ENCODE results near the gene HERC3.

HERC3 gene

DNA sequence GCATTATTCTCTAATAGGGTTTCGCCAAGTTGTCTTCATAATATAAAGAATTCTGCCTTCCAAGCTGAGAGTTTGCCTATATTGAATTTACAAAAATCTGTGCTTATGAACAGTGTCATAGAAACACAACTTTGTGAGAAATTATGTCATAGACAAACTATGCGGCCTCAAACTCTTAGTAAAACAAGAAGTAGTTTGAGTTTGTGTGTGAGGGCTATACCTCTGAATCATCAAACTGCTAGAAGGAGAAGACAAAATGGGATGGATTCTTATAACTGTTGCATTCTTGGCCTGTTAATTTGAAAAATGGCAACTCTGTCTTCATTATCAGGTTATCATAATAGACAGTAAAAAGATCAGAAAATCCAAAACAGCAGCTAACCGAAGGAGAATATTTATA lies 151.4 kb downstream of the HERC3 start:
- FAIRE-seq = no peak
- no peak for DNase-seq (ENCODE audit: insufficient read length, low spot score)

DNA sequence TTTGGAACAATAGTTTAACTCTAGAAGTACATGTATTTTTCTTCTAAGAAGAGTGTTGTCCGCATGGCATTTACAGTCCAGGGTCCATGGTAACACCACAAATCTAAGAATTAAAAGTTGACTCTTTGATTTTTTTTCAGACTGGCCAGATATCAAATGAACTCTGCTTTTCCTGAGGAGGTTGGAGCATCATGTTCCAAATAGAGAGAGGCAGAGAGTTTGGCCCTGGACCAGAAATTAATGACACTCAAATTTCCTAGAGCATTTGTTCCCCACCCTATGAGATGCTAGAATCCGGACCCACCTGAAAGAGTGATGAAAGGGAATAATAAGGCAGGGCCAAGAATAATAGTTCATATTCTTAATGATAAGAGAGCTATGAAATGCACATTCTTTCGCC lies 152.3 kb downstream of the HERC3 start:
- no peak for FAIRE-seq
- no peak for DNase-seq (ENCODE audit: insufficient read length, low spot score)

DNA sequence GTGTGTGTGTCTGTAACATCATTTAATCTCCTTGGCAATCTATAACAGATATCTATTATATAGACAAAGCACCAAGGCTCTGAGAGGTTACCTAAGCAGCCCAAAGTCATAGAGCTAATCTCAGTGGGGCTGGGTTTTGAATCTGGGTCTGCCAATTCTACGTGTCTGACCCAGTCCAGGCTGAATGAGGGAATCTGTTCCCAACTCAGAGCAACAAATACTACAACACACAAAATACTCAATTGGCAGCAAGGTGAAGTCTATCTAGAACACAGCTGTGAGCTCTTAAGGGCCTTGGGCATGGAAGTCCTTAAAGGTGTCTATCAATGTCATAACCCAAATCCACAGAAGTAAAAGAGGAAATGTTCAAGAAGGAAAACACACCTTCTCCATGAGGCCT lies 152.9 kb downstream of the HERC3 start:
- DNase-seq (ENCODE audit: insufficient read length, low spot score) (no peak), FAIRE-seq (no peak)

DNA sequence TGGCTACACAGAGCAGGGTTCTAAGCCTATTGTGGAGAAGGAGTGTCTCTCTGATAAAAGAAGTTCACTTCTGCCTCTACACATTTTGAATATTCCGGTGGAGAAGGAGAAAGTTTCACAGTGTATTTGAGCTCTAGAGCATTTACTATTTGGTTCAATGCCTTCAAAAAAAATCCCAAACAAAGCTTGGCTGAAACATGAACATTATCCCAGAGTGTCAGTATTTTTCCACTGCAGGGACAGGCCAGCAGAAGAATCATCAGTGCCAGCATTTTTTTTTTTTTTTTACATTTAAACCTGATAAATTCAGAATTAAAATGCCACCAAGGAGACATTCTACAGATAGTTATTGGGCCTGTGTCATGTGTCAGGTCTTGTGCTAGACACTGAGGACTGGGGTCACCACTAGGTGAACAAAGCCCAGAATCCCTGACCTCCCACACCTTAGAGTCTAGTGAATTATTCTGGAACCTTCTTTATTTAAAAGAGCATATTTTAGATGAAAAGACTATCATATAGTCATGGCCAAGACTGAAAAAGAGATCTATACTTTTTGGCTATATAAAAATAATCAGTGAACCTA lies 153.4 kb downstream of the HERC3 start:
- DNase-seq (ENCODE audit: insufficient read length, low spot score) (no peak), FAIRE-seq (no peak)

DNA sequence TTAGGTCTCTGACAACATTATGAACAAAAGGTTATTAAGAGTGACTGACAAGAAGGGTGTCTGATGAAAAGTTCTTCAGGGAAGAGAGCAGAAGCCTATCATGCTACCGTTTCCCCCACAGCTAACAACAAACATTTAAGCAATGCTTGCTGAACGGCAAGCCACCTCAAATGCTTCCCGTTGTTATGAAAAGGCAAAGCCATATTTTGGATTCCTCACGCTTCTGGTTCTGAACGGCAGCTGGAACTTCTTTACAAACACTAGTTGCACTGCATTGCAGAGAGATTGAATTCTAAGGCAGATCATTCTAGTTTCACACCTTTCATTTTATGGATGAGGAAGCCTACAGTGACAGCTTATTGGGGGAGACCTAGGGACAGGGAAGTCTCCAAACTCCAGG lies 153.9 kb downstream of the HERC3 start:
- FAIRE-seq (no peak), DNase-seq (ENCODE audit: insufficient read length, low spot score) (no peak)

DNA sequence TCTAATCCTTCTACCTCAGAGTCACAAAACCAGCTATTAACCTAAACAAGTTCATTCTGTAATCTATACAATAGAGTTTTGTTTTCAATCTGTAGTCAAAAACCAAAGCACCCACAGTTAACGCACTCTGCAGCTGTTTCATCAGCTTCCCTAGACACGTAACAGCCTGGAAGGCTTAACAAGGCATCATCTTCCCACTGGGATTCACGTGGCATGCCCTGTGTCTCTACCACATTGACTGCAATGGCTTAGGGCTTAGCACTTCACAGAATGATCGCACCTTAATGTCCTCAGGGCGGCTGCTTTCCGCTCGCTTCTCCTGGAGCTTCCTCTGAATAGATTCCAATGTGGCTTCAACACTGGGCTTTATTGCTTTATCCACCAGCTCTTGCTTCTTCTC lies 155.1 kb downstream of the HERC3 start:
- DNase-seq (ENCODE audit: insufficient read length, low spot score) (no peak), FAIRE-seq (no peak)

DNA sequence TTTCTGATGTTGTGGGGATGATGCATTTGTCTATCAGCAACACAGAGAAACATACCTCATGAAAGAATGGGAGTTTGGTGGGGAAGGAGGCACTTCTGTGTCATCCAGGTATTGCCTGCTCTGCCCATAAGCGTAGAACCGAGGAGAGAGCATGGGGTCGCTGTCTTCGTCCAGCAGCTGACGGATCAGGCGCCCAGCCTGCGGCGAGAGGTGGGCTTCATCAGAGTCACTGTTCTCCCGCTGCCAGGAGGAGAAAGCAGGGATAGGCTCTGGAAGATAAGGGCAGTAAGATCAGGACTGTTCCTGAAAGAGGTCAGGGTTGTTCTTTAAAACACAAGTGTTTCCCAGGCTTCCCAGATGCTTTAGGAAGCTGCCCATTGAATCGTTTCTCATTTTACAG lies 158.1 kb downstream of the HERC3 start:
- DNase-seq (ENCODE audit: insufficient read length, low spot score) = no peak
- FAIRE-seq = no peak

DNA sequence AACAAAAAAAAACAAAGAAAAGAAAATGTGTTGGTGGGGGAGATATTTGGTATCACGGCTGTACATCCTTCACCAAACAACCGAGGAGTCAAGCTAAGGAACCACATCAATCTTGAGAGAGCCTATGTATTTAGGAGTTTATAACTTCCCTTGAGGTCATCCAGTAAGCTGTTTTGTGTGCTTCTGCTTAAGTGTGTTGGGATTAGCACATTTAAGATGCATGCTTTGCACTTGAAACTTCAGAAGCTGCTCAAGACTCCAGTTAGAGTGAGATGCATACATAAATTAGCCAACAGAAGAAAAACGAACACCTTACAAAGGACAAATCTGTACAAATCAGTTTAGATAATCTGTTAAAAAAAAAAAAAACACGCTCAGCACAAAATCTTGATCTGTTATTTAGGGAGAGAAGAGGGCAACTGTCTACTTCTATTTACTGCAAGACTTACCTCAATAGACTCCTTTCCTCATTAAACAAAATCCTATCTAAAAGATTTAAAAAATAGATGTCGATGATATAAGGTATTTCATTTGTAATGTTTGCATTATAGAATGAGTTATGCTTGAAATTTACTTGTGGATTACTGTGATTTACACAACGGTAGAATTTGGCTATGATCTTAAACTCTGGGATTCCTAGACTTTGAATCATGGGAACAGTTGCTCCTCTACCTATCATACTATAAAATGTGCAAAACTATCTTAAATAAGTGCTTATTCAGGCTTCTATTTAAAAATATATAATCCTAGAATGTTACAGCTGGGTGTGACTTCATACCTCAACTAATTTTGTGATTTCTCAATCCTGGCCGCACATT lies 159.2 kb downstream of the HERC3 start:
- FAIRE-seq (no peak), DNase-seq (ENCODE audit: insufficient read length, low spot score) (no peak)

DNA sequence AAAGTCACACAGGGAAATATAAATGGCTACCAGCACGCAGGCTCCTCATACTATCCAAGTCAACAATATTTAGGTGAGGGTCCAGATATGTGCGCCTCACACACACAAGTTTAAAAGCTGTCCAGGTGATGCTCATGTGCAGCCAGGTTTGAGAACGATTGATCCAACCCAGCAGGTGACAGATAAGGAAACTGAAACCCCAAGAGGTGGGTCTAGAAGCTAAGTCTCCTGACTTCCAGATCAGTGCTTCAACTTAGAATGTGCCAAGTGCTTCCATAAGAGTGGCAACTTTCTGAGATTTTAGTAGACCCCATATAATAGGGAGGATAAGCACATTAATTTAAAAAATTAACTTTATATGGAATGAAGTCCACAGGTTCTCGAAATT lies 159.8 kb downstream of the HERC3 start:
- DNase-seq (ENCODE audit: insufficient read length, low spot score) (no peak), FAIRE-seq (no peak)

DNA sequence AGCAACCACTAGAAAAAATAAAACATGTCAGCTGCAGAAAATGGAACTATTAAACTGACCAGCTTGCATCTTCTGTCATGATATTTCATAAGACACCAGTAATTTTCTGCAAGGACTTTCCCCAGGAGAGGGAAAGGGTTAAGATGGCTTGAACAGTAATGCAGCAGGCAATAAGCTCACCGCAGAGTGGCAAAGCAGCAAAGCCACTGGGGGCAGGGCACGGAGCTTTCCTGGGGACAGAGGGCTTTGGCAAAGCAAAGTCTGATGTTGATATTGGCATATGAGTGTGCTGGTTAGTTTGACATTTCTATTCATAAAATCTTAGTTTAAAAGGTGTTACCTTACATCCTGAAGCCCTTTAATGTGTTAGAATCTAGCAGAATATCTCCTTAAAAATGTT lies 160.5 kb downstream of the HERC3 start:
- FAIRE-seq = no peak
- no peak for DNase-seq (ENCODE audit: insufficient read length, low spot score)

DNA sequence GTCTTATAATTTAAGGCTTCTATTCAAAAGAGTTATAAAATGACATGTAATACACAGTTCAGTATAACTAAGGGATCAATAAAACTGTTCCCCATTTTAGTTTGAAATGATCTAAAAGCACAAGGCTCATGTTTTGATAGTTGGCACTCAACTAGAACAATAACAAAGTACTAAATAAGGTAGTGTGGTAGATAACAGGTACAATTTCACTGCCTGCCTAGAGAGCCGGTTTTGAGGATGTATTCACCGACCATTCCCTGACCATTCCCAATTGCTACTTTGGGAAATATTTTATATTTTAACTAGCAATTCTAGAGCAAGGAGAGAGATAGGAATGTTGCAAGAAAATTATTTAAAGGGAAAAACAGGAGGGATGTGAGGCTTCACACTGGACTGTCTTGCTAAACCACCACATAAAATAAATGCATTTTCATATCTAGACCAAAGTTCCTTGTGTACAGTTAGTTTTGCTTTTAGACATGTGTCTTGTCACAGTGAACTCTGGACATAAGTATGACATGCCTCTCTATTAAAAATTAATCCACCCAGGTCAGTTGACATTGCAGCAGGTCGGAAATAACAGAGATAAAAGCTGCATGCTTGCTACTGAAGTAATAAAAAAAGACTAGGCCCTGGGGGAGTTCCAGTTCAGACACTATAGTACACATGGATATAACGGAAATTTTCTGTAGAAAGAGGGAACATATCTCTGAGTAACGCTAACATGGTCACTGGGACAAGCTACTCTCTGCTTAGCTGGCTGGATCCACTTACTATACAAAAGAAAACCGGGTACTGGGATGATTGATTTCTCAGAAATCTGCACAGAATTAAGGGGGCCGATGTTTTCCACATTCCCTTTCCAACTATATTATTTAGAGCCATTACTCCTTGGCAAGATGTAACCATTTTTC lies 161.6 kb downstream of the HERC3 start:
- FAIRE-seq = no peak

DNA sequence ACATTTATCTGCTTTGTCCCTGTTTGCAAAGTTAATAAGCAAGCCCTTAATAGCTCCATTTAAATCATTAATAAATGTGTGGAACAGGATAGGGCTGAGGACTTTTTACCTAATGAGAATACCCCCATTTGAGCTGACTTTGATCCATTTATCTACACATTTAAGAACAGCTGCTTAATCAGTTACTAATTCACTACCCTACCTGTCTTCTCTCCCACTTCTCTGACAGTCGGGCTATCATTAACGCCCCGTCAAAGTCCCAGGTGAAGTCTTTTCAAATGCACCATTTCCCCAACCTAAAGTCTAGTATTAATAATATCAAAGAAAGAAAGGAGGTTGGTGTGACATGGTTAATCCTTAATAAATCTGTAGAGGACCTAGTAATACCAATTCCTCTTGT lies 162.5 kb downstream of the HERC3 start:
- FAIRE-seq (no peak), DNase-seq (ENCODE audit: insufficient read length, low spot score) (no peak)

More for the DNA sequence above, 161.6 kb downstream of the HERC3 start:
- no peak for DNase-seq (ENCODE audit: insufficient read length, low spot score)

DNA sequence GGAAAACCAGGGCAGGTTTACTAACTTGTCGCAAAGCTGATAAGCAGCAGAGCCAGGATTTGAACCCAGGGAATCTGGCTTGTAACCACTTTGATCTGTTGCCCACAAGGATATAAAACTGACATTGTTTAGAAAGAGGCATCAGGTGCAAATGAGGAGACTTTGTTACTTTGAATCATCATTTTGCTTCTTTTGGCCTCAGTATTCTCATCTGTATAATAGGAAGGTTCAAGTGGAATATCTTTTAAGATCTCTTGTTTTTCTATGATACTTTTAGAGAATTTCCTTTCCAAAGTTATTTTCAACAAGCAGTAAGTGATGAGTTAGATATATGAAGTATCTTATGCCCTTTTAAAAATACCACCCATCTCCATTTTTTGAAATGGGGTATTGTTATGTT lies 163.2 kb downstream of the HERC3 start:
- DNase-seq (ENCODE audit: insufficient read length, low spot score) = no peak
- FAIRE-seq = peak; percentile 49

DNA sequence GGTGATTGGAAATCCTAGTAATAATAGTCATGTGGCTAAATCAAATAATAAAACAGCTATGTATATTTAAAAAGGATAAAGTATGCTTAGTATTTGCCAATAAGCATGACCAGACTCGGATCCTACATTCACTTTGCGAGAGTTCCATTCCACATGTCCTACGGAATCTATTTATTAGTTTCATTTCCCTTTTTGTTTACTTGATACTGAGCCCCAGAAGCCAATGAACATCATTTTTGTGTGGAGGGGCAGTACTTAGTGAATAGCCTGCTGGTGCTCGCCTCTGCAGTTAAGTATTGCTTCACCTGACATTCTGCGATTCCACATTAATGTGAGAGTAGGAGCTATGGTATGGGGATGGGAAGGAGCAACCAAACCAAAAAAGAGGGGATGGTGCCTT lies 163.9 kb downstream of the HERC3 start:
- DNase-seq (ENCODE audit: insufficient read length, low spot score) (no peak), FAIRE-seq (no peak)

DNA sequence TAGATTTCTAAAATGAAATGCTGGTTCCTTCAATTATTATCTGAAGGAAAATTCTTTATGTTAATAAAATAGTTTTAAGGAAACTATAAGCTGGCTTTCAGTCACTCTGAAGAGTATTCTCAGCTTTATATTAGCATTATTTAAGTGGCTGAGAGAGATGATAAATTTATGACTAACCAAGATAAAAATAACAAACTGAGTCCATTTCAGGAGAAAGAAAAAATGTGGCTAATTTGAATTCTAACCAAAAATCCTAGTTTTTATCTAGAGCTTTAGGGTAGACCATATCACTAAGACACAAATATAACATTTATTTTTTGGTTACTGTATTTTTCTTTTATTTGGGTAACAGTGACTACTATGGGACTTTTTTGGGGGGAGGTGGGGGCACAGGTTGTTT lies 164.8 kb downstream of the HERC3 start:
- DNase-seq (ENCODE audit: insufficient read length, low spot score) = no peak
- FAIRE-seq = no peak

DNA sequence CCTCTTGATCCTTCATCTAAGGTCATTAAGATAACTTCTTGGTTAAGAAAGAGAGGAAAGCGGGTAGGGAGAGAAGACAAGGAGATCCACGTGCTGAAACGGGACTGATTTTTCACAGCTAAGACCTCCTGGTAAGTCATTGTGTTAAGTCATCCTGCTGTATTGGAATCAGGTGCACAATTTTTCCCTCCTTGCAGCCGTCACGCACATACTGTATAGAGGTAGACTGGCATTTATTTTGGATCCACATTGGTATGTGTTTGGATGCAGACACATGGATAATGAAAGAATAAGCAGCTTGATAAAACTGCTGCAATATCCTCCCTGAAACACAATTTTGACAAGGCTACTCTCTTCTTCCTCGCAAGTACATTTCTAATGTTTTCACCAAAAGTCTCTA lies 165.5 kb downstream of the HERC3 start:
- DNase-seq (ENCODE audit: insufficient read length, low spot score) = no peak
- no peak for FAIRE-seq
